GM10266 (cell line): ENCODE results near the gene EPYC.

Experiments used
- DNase-seq: peaks from one replicate; pipeline ENCODE4 v3.0.0; 2012; ENCODE audit errors: extremely low spot score
- CTCF ChIP-seq: IDR thresholded peaks from 2 replicates; pipeline ENCODE4 v1.5.1; 2012; ENCODE audit warnings: mild to moderate bottlenecking, low read depth; ENCODE audit not compliant: control insufficient read depth, insufficient read depth; ENCODE audit errors: missing control alignments

EPYC gene

GRCh38 chr12:91004872-91005271 is at the start of gene EPYC:
Gene EPYC (minus strand): TSS chr12:91004972. CDS start chr12:91002565, 2,407 bp downstream.
- DNase-seq = no peak
- TF ChIP-seq CTCF = no peak

- no peak for DNase-seq
- no peak for TF ChIP-seq CTCF
Observed at GRCh38 chr12:91053951-91054715, 49.4 kb upstream of the EPYC start.

- no peak for TF ChIP-seq CTCF
- DNase-seq = no peak
Observed at GRCh38 chr12:91052026-91052425, 47.3 kb upstream of the EPYC start.

- DNase-seq = no peak
- TF ChIP-seq CTCF = no peak
Observed at GRCh38 chr12:91044586-91044985, 39.8 kb upstream of the EPYC start.

GRCh38 chr12:91043408-91043807 is 38.6 kb upstream of the EPYC start:
- no peak for DNase-seq
- no peak for TF ChIP-seq CTCF

- TF ChIP-seq CTCF = no peak
Observed at GRCh38 chr12:91040096-91040755, 35.5 kb upstream of the EPYC start.

GRCh38 chr12:91037276-91037675 is 32.5 kb upstream of the EPYC start:
- no peak for DNase-seq
- TF ChIP-seq CTCF = no peak

More at GRCh38 chr12:91040096-91040755, 35.5 kb upstream of the EPYC start:
- no peak for DNase-seq
